HCT116 (cell line): Measurements from ENCODE around the gene SOCS1. TPM values are rescaled to one million over a fixed set of nuclear protein-coding genes. Genes with fewer than 3 reads are reported as not detected.

Source experiments
- ATAC-seq: fragments of 200-7000 bp; cut with Tn5 transposase; 2 replicates; pipeline ENCODE4 v1.9.1; 2020; ENCODE audit warnings: mild to moderate bottlenecking, moderate library complexity
- BruUV-seq: library from RNA; stranded (reverse); fragments of 400-500 nt; replicated peaks from 2 replicates; lab custom pipeline; 2021; lab: Mats Ljungman, UMichigan
- CTCF ChIA-PET: fragments of 300-600 bp; sonication (Branson Sonifier 250); formaldehyde crosslinking; loops from one replicate; lab custom pipeline; 2021; ENCODE audit warnings: antibody characterized with exemption; lab: Charles Lee
- POLR2A ChIA-PET: fragments of 300-600, 350-600 bp; sonication (Branson Sonifier 250); formaldehyde crosslinking; loops from one replicate; lab custom pipeline; 2021; ENCODE audit warnings: antibody characterized with exemption; lab: Charles Lee
- RAD21 ChIA-PET, 2 experiments: fragments of 300-600 bp; sonication (Branson Sonifier 250); formaldehyde crosslinking; loops; one replicate each; lab custom pipeline; 2023; ENCODE audit warnings: low total read pairs in 2 of 2; ENCODE audit not compliant: uncharacterized antibody in 2 of 2, unreplicated experiment in 2 of 2, low non-redundant PET in 1 of 2; lab: Charles Lee
- DNase-seq: peaks from one replicate; pipeline ENCODE4 v3.0.0-alpha.2; 2010; ENCODE audit warnings: low read depth, low spot score
- H2AFZ ChIP-seq: fragments of 200-600 bp; shearing (Covaris generic), sonication (generic); 2 replicates; pipeline ENCODE4 v1.6.1; 2017; ENCODE audit warnings: low read depth, mixed run types, mixed read lengths, antibody characterized with exemption, low read length; ENCODE audit not compliant: poor library complexity, severe bottlenecking
- H3K27ac ChIP-seq: 2 replicates; pipeline ENCODE4 v1.5.1; 2012; ENCODE audit warnings: low read depth, low read length
- H3K27me3 ChIP-seq: fragments of 200-600 bp; sonication (generic); 2 replicates; pipeline ENCODE4 v1.6.1; 2016; ENCODE audit warnings: mixed run types, low read length, mixed read lengths; ENCODE audit not compliant: insufficient read depth
- H3K36me3 ChIP-seq, 2 experiments: fragments of 200-500 bp in 1 of 2; fragments of 200-600 bp in 1 of 2; sonication (Bioruptor generic) in 1 of 2; sonication (generic) in 1 of 2; 2 replicates each; pipeline versions ENCODE4 v1.5.1 to v1.6.1; 2014 to 2016; ENCODE audit warnings: low read length in 2 of 2, inconsistent platforms in 1 of 2, mixed read lengths in 1 of 2, mixed run types in 1 of 2; ENCODE audit not compliant: insufficient read depth in 2 of 2, control insufficient read depth in 1 of 2
- H3K4me1 ChIP-seq, 2 experiments: fragments of 200-600 bp in 1 of 2; sonication (generic) in 1 of 2; 2 replicates each; pipeline versions ENCODE4 v1.5.1 to v1.6.1; 2012 to 2017; ENCODE audit warnings: low read length in 2 of 2, inconsistent platforms in 1 of 2, mild to moderate bottlenecking in 1 of 2, mixed read lengths in 1 of 2, mixed run types in 1 of 2, moderate library complexity in 1 of 2; ENCODE audit not compliant: insufficient read depth in 2 of 2, control insufficient read depth in 1 of 2
- H3K4me2 ChIP-seq: fragments of 200-600 bp; sonication (generic); 2 replicates; pipeline ENCODE4 v1.6.1; 2017; ENCODE audit warnings: mixed run types, low read length, mixed read lengths
- H3K4me3 ChIP-seq, 2 experiments: fragments of 200-600 bp in 1 of 2; sonication (generic) in 1 of 2; replicated peaks in 1 of 2; 2 replicates each; pipeline ENCODE4 v1.5.1; 2011 to 2016; ENCODE audit warnings: low read length in 2 of 2, control low read depth in 1 of 2, low read depth in 1 of 2, mild to moderate bottlenecking in 1 of 2, mixed read lengths in 1 of 2, mixed run types in 1 of 2
- H3K79me2 ChIP-seq: fragments of 200-600 bp; sonication (generic); 2 replicates; pipeline ENCODE4 v1.6.1; 2017; ENCODE audit warnings: mild to moderate bottlenecking, mixed run types, low read length, moderate library complexity, mixed read lengths; ENCODE audit not compliant: insufficient read depth
- H3K9ac ChIP-seq: fragments of 200-600 bp; sonication (generic); 2 replicates; pipeline ENCODE4 v1.6.1; 2016; ENCODE audit warnings: low read length, mixed read lengths
- H3K9me2 ChIP-seq: fragments of 200-600 bp; sonication (generic), shearing (Covaris generic); 2 replicates; pipeline ENCODE4 v1.6.1; 2017; ENCODE audit warnings: mixed run types, mild to moderate bottlenecking, moderate library complexity; ENCODE audit not compliant: insufficient read depth
- H3K9me3 ChIP-seq, 2 experiments: fragments of 200-500 bp in 1 of 2; fragments of 200-600 bp in 1 of 2; sonication (Bioruptor generic) in 1 of 2; sonication (generic) in 1 of 2; 2 replicates each; pipeline ENCODE4 v1.6.1; 2014 to 2017; ENCODE audit warnings: low read length in 2 of 2, mixed read lengths in 2 of 2, inconsistent platforms in 1 of 2, low read depth in 1 of 2, mild to moderate bottlenecking in 1 of 2, mixed run types in 1 of 2, moderate library complexity in 1 of 2; ENCODE audit not compliant: control insufficient read depth in 1 of 2, insufficient read depth in 1 of 2
- H4K20me1 ChIP-seq: fragments of 200-600 bp; sonication (generic), shearing (Covaris generic); 2 replicates; pipeline ENCODE4 v1.6.1; 2017; ENCODE audit warnings: mixed run types, mild to moderate bottlenecking, moderate library complexity; ENCODE audit not compliant: insufficient read depth
- ATF3 ChIP-seq: IDR thresholded peaks from 2 replicates; pipeline ENCODE4 v1.6.1; 2012
- CBX3 ChIP-seq: IDR thresholded peaks from 2 replicates; pipeline ENCODE4 v1.6.1; 2012; ENCODE audit warnings: low read depth
- CEBPB ChIP-seq: IDR thresholded peaks from 2 replicates; pipeline ENCODE4 v1.6.1; 2012; ENCODE audit warnings: low read depth
- EGR1 ChIP-seq: IDR thresholded peaks from 2 replicates; pipeline ENCODE4 v1.6.1; 2012; ENCODE audit warnings: low read depth
- ELF1 ChIP-seq: IDR thresholded peaks from 2 replicates; pipeline ENCODE4 v1.6.1; 2012; ENCODE audit warnings: low read depth, borderline replicate concordance
- EZH2 ChIP-seq: fragments of 200-600 bp; sonication (generic); IDR thresholded peaks from 2 replicates; pipeline ENCODE4 v1.6.1; 2017; ENCODE audit warnings: antibody characterized with exemption, mixed run types
- EZH2phosphoT487 ChIP-seq: fragments of 200-600 bp; IDR thresholded peaks from 2 replicates; pipeline ENCODE4 v1.6.1; 2018; ENCODE audit warnings: antibody characterized with exemption, borderline replicate concordance
- JUND ChIP-seq: IDR thresholded peaks from 2 replicates; pipeline ENCODE4 v1.6.1; 2012
- MAX ChIP-seq: IDR thresholded peaks from 2 replicates; pipeline ENCODE4 v1.6.1; 2012
- POLR2A ChIP-seq: IDR thresholded peaks from 2 replicates; pipeline ENCODE4 v1.7.0; 2011; ENCODE audit warnings: borderline replicate concordance; ENCODE audit not compliant: insufficient read depth, insufficient read length; ENCODE audit errors: extremely low read depth
- RAD21 ChIP-seq: IDR thresholded peaks from 2 replicates; pipeline ENCODE4 v1.6.1; 2012; ENCODE audit warnings: low read depth, mild to moderate bottlenecking
- SIN3A ChIP-seq: IDR thresholded peaks from 2 replicates; pipeline ENCODE4 v1.6.1; 2012; ENCODE audit warnings: low read depth
- SP1 ChIP-seq: IDR thresholded peaks from 2 replicates; pipeline ENCODE4 v1.6.1; 2012; ENCODE audit warnings: low read depth
- SRF ChIP-seq: IDR thresholded peaks from 2 replicates; pipeline ENCODE4 v1.6.1; 2012; ENCODE audit warnings: low read depth
- ZBTB33 ChIP-seq: IDR thresholded peaks from 2 replicates; pipeline ENCODE4 v1.6.1; 2011; ENCODE audit warnings: mild to moderate bottlenecking, low read length, moderate library complexity; ENCODE audit not compliant: insufficient replicate concordance; ENCODE audit errors: extremely low read depth
- ZFX ChIP-seq: fragments of 450-650 bp; IDR thresholded peaks from 2 replicates; pipeline ENCODE4 v1.6.1; 2017
- intact Hi-C: fragments of 100-400 bp; cut with micrococcal nuclease; formaldehyde crosslinking; loops from 2 replicates; pipeline ENCODE4 v1.10.0; 2022
- total RNA-seq: library from RNA; stranded (reverse); gene quantifications from one replicate; pipeline ENCODE4 v1.2.1, GENCODE V29; 2021; ENCODE audit not compliant: unreplicated experiment

The SOCS1 gene
- total RNA-seq, 1 experiment from 2014 or later, result 4.9 TPM

- no peak for ATAC-seq
- Histone ChIP-seq H3K4me1 (no peaks in the 10 kb centered on the region), H3K9me3 (peaks cover 11 to 21% of the 10 kb centered on the region in 2 experiments; a peak in 3 of 4 replicates), H3K27ac (no peak overlapping the region), H4K20me1 (no peaks in the 10 kb centered on the region), H3K4me3 (no peak overlapping the region), H3K9ac (no peak overlapping the region)
- no peak for DNase-seq
- intact Hi-C loops, result no loop called here
- TF ChIP-seq EZH2, result no peak
- TF ChIP-seq, all 23 proteins: peak for 0
- CTCF ChIA-PET, result no interaction called here
- no TSS peak for BruUV-seq
- Histone ChIP-seq H3K36me3 (no peaks in the 10 kb centered on the region), H3K27me3 (no peaks in the 10 kb centered on the region), H3K79me2 (no peaks in the 10 kb centered on the region), H3K9me2 (no peaks in the 10 kb centered on the region), H2AFZ (no peak overlapping the region), H3K4me2 (no peak overlapping the region)
- POLR2A ChIA-PET, result interaction anchor here (0.6 kb wide), 1 partner anchor 348 kb away, joined by 3 read pairs; no protein-coding TSS in a partner anchor
- RAD21 ChIA-PET, result interaction anchor here in 1 of 2 experiments (0.6 kb wide), 1 partner anchor 235 kb away, joined by 6 read pairs; no protein-coding TSS in a partner anchor
Measured at GRCh38 chr16:11217651-11218603, 38.1 kb downstream of the SOCS1 start.

- H3K27me3 ChIP-seq, result no peaks in the 10 kb centered on the region
- no peaks in the 10 kb centered on the region for H4K20me1 ChIP-seq
- ChIA-PET POLR2A (no interaction called here), RAD21 (no interaction called here), CTCF (no interaction called here)
- H3K36me3 ChIP-seq, result no peaks in the 10 kb centered on the region
- no peak for TF ChIP-seq EZH2phosphoT487
- no peak for TF ChIP-seq CEBPB
- no peak for TF ChIP-seq EGR1
- TF ChIP-seq SRF, result no peak
- TF ChIP-seq ELF1, result no peak
- no peak for TF ChIP-seq EZH2
- TF ChIP-seq MAX, result no peak
- TF ChIP-seq POLR2A, result no peak
- TF ChIP-seq CBX3, result no peak
- no peak for TF ChIP-seq SIN3A
- TF ChIP-seq SP1, result no peak
- no peak for TF ChIP-seq ZBTB33
- no peak for TF ChIP-seq JUND
- no peak for TF ChIP-seq ATF3
- no peak for TF ChIP-seq ZFX
- TF ChIP-seq RAD21, result no peak
- peaks cover 11 to 21% of the 10 kb centered on the region in 2 experiments; a peak in 3 of 4 replicates for H3K9me3 ChIP-seq
- no peaks in the 10 kb centered on the region for H3K9me2 ChIP-seq
- no TSS peak for BruUV-seq
- no peaks in the 10 kb centered on the region for H3K4me1 ChIP-seq
- H3K4me3 ChIP-seq, result no peak overlapping the region
- H3K9ac ChIP-seq, result no peak overlapping the region
- ATAC-seq (no peak), DNase-seq (no peak)
- H3K4me2 ChIP-seq, result no peak overlapping the region
- H2AFZ ChIP-seq, result no peak overlapping the region
- intact Hi-C loops, result no loop called here
- no peak overlapping the region for H3K27ac ChIP-seq
- no peaks in the 10 kb centered on the region for H3K79me2 ChIP-seq
Measured at GRCh38 chr16:11215935-11216556, 40.0 kb downstream of the SOCS1 start.
